HCT116 (cell line): ENCODE results near the gene TIMP3. TPM values are rescaled to one million over a fixed set of nuclear protein-coding genes. Genes with fewer than 3 reads are reported as not detected.

Source experiments
- ATAC-seq: fragments of 200-7000 bp; cut with Tn5 transposase; 2 replicates; pipeline ENCODE4 v1.9.1; 2020; ENCODE audit warnings: mild to moderate bottlenecking, moderate library complexity
- BruUV-seq: library from RNA; stranded (reverse); fragments of 400-500 nt; replicated peaks from 2 replicates; lab custom pipeline; 2021; lab: Mats Ljungman, UMichigan
- CTCF ChIA-PET: fragments of 300-600 bp; sonication (Branson Sonifier 250); formaldehyde crosslinking; loops from one replicate; lab custom pipeline; 2021; ENCODE audit warnings: antibody characterized with exemption; lab: Charles Lee
- POLR2A ChIA-PET: fragments of 300-600, 350-600 bp; sonication (Branson Sonifier 250); formaldehyde crosslinking; loops from one replicate; lab custom pipeline; 2021; ENCODE audit warnings: antibody characterized with exemption; lab: Charles Lee
- RAD21 ChIA-PET, 2 experiments: fragments of 300-600 bp; sonication (Branson Sonifier 250); formaldehyde crosslinking; loops; one replicate each; lab custom pipeline; 2023; ENCODE audit warnings: low total read pairs in 2 of 2; ENCODE audit not compliant: uncharacterized antibody in 2 of 2, unreplicated experiment in 2 of 2, low non-redundant PET in 1 of 2; lab: Charles Lee
- DNase-seq: peaks from one replicate; pipeline ENCODE4 v3.0.0-alpha.2; 2010; ENCODE audit warnings: low read depth, low spot score
- H2AFZ ChIP-seq: fragments of 200-600 bp; shearing (Covaris generic), sonication (generic); 2 replicates; pipeline ENCODE4 v1.6.1; 2017; ENCODE audit warnings: low read depth, mixed run types, mixed read lengths, antibody characterized with exemption, low read length; ENCODE audit not compliant: poor library complexity, severe bottlenecking
- H3K27ac ChIP-seq: 2 replicates; pipeline ENCODE4 v1.5.1; 2012; ENCODE audit warnings: low read depth, low read length
- H3K27me3 ChIP-seq: fragments of 200-600 bp; sonication (generic); 2 replicates; pipeline ENCODE4 v1.6.1; 2016; ENCODE audit warnings: mixed run types, low read length, mixed read lengths; ENCODE audit not compliant: insufficient read depth
- H3K36me3 ChIP-seq, 2 experiments: fragments of 200-500 bp in 1 of 2; fragments of 200-600 bp in 1 of 2; sonication (Bioruptor generic) in 1 of 2; sonication (generic) in 1 of 2; 2 replicates each; pipeline versions ENCODE4 v1.5.1 to v1.6.1; 2014 to 2016; ENCODE audit warnings: low read length in 2 of 2, inconsistent platforms in 1 of 2, mixed read lengths in 1 of 2, mixed run types in 1 of 2; ENCODE audit not compliant: insufficient read depth in 2 of 2, control insufficient read depth in 1 of 2
- H3K4me1 ChIP-seq, 2 experiments: fragments of 200-600 bp in 1 of 2; sonication (generic) in 1 of 2; 2 replicates each; pipeline versions ENCODE4 v1.5.1 to v1.6.1; 2012 to 2017; ENCODE audit warnings: low read length in 2 of 2, inconsistent platforms in 1 of 2, mild to moderate bottlenecking in 1 of 2, mixed read lengths in 1 of 2, mixed run types in 1 of 2, moderate library complexity in 1 of 2; ENCODE audit not compliant: insufficient read depth in 2 of 2, control insufficient read depth in 1 of 2
- H3K4me2 ChIP-seq: fragments of 200-600 bp; sonication (generic); 2 replicates; pipeline ENCODE4 v1.6.1; 2017; ENCODE audit warnings: mixed run types, low read length, mixed read lengths
- H3K4me3 ChIP-seq, 2 experiments: fragments of 200-600 bp in 1 of 2; sonication (generic) in 1 of 2; replicated peaks in 1 of 2; 2 replicates each; pipeline ENCODE4 v1.5.1; 2011 to 2016; ENCODE audit warnings: low read length in 2 of 2, control low read depth in 1 of 2, low read depth in 1 of 2, mild to moderate bottlenecking in 1 of 2, mixed read lengths in 1 of 2, mixed run types in 1 of 2
- H3K79me2 ChIP-seq: fragments of 200-600 bp; sonication (generic); 2 replicates; pipeline ENCODE4 v1.6.1; 2017; ENCODE audit warnings: mild to moderate bottlenecking, mixed run types, low read length, moderate library complexity, mixed read lengths; ENCODE audit not compliant: insufficient read depth
- H3K9ac ChIP-seq: fragments of 200-600 bp; sonication (generic); 2 replicates; pipeline ENCODE4 v1.6.1; 2016; ENCODE audit warnings: low read length, mixed read lengths
- H3K9me2 ChIP-seq: fragments of 200-600 bp; sonication (generic), shearing (Covaris generic); 2 replicates; pipeline ENCODE4 v1.6.1; 2017; ENCODE audit warnings: mixed run types, mild to moderate bottlenecking, moderate library complexity; ENCODE audit not compliant: insufficient read depth
- H3K9me3 ChIP-seq, 2 experiments: fragments of 200-500 bp in 1 of 2; fragments of 200-600 bp in 1 of 2; sonication (Bioruptor generic) in 1 of 2; sonication (generic) in 1 of 2; 2 replicates each; pipeline ENCODE4 v1.6.1; 2014 to 2017; ENCODE audit warnings: low read length in 2 of 2, mixed read lengths in 2 of 2, inconsistent platforms in 1 of 2, low read depth in 1 of 2, mild to moderate bottlenecking in 1 of 2, mixed run types in 1 of 2, moderate library complexity in 1 of 2; ENCODE audit not compliant: control insufficient read depth in 1 of 2, insufficient read depth in 1 of 2
- H4K20me1 ChIP-seq: fragments of 200-600 bp; sonication (generic), shearing (Covaris generic); 2 replicates; pipeline ENCODE4 v1.6.1; 2017; ENCODE audit warnings: mixed run types, mild to moderate bottlenecking, moderate library complexity; ENCODE audit not compliant: insufficient read depth
- CBX3 ChIP-seq: IDR thresholded peaks from 2 replicates; pipeline ENCODE4 v1.6.1; 2012; ENCODE audit warnings: low read depth
- FOSL1 ChIP-seq: IDR thresholded peaks from 2 replicates; pipeline ENCODE4 v1.6.1; 2012; ENCODE audit warnings: low read depth
- JUND ChIP-seq: IDR thresholded peaks from 2 replicates; pipeline ENCODE4 v1.6.1; 2012
- SIN3A ChIP-seq: IDR thresholded peaks from 2 replicates; pipeline ENCODE4 v1.6.1; 2012; ENCODE audit warnings: low read depth
- intact Hi-C: fragments of 100-400 bp; cut with micrococcal nuclease; formaldehyde crosslinking; loops from 2 replicates; pipeline ENCODE4 v1.10.0; 2022
- total RNA-seq: library from RNA; stranded (reverse); gene quantifications from one replicate; pipeline ENCODE4 v1.2.1, GENCODE V29; 2021; ENCODE audit not compliant: unreplicated experiment
- TF ChIP-seq, protein P1 (sequence below): IDR thresholded peaks from 2 replicates; pipeline ENCODE4 v1.6.1; 2011; ENCODE audit warnings: mild to moderate bottlenecking, low read length, moderate library complexity; ENCODE audit not compliant: insufficient replicate concordance; ENCODE audit errors: extremely low read depth
- TF ChIP-seq, protein P2 (sequence below), 3 experiments: fragments of 200-600 bp in 1 of 3; sonication (generic) in 1 of 3; IDR thresholded peaks in 2 of 3; conservative IDR thresholded peaks in 1 of 3; 2 replicates each; pipeline ENCODE4 v1.5.1; 2012 to 2017; ENCODE audit warnings: low read depth in 2 of 3, low read length in 2 of 3, antibody characterized with exemption in 1 of 3, borderline replicate concordance in 1 of 3, control low read depth in 1 of 3, mild to moderate bottlenecking in 1 of 3, mixed read lengths in 1 of 3, mixed run types in 1 of 3, moderate library complexity in 1 of 3; ENCODE audit not compliant: insufficient read depth in 1 of 3
- TF ChIP-seq, protein P3 (sequence below): IDR thresholded peaks from 2 replicates; pipeline ENCODE4 v1.6.1; 2012
- TF ChIP-seq, protein P4 (sequence below): IDR thresholded peaks from 2 replicates; pipeline ENCODE4 v1.6.1; 2012

The TIMP3 gene
- total RNA-seq, 1 experiment from 2014 or later, result 2.2 TPM

DNA sequence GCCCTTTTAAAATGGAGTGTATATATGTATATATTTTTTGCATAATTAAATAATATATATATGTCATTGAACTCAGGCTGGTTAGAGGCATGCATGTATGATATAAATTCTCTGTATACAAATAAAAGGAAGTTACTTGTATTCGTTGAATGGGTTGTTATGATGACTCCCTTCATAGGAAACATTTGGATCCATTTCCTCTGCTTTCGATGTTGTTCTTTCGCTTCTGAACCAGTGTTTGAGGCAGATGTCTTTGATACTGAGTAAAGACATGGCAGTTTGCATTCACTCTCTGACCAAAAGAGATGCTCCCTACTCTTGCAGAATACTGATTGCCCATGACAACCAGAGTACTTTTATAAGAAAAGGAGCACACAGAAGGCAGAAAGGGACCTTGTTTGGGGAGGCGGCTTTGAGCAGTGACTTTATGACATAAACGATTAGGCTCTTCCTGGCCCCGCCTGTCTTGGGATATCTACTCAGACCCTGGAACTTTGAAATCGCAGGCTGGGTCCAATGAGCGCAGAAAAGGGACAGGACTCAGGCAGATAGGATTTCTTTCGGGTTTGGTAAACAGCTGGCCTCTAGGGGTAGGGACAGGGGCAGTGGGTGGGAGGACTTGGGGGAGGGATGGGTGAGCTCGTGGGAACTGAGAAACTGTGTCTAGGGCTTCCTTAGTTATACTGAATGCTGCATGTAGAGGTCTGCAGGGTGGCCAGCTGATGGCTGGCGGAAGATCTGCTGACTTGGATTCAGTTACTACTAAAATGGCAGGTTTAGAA is 23.2 kb downstream of the TIMP3 start:
- Histone ChIP-seq H3K27ac (no peak overlapping the region), H3K4me3 (no peak overlapping the region), H4K20me1 (no peaks in the 10 kb centered on the region), H3K27me3 (no peaks in the 10 kb centered on the region; the same call in 1 of the 2 replicates), H3K4me1 (no peaks in the 10 kb centered on the region), H3K4me2 (no peak overlapping the region), H2AFZ (no peak overlapping the region), H3K79me2 (no peaks in the 10 kb centered on the region)
- BruUV-seq, result no TSS peak
- CTCF ChIA-PET, result no interaction called here
- POLR2A ChIA-PET, result interaction anchor here (0.7 kb wide), 3 partner anchors 13 to 663 kb away, joined by 3 to 5 read pairs (median 5); no protein-coding TSS in a partner anchor
- RAD21 ChIA-PET, result no interaction called here
- no peak for ATAC-seq
- TF ChIP-seq, protein P1, sequence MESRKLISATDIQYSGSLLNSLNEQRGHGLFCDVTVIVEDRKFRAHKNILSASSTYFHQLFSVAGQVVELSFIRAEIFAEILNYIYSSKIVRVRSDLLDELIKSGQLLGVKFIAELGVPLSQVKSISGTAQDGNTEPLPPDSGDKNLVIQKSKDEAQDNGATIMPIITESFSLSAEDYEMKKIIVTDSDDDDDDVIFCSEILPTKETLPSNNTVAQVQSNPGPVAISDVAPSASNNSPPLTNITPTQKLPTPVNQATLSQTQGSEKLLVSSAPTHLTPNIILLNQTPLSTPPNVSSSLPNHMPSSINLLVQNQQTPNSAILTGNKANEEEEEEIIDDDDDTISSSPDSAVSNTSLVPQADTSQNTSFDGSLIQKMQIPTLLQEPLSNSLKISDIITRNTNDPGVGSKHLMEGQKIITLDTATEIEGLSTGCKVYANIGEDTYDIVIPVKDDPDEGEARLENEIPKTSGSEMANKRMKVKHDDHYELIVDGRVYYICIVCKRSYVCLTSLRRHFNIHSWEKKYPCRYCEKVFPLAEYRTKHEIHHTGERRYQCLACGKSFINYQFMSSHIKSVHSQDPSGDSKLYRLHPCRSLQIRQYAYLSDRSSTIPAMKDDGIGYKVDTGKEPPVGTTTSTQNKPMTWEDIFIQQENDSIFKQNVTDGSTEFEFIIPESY, result no peak
- TF ChIP-seq, protein P2, sequence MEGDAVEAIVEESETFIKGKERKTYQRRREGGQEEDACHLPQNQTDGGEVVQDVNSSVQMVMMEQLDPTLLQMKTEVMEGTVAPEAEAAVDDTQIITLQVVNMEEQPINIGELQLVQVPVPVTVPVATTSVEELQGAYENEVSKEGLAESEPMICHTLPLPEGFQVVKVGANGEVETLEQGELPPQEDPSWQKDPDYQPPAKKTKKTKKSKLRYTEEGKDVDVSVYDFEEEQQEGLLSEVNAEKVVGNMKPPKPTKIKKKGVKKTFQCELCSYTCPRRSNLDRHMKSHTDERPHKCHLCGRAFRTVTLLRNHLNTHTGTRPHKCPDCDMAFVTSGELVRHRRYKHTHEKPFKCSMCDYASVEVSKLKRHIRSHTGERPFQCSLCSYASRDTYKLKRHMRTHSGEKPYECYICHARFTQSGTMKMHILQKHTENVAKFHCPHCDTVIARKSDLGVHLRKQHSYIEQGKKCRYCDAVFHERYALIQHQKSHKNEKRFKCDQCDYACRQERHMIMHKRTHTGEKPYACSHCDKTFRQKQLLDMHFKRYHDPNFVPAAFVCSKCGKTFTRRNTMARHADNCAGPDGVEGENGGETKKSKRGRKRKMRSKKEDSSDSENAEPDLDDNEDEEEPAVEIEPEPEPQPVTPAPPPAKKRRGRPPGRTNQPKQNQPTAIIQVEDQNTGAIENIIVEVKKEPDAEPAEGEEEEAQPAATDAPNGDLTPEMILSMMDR (IDR thresholded peaks at IDR 0.05 in 2 of 3, conservative IDR thresholded peaks at IDR 0.05 in 1 of 3; ENCODE audit: borderline replicate concordance in 1 of 3, insufficient read depth in 1 of 3, low read depth in 2 of 3, low read length in 2 of 3), result no peak
- TF ChIP-seq, protein P3, sequence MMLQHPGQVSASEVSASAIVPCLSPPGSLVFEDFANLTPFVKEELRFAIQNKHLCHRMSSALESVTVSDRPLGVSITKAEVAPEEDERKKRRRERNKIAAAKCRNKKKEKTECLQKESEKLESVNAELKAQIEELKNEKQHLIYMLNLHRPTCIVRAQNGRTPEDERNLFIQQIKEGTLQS, result no peak
- TF ChIP-seq SIN3A (no peak), JUND (no peak), FOSL1 (no peak), CBX3 (no peak)
- TF ChIP-seq, protein P4, sequence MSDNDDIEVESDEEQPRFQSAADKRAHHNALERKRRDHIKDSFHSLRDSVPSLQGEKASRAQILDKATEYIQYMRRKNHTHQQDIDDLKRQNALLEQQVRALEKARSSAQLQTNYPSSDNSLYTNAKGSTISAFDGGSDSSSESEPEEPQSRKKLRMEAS, result no peak
- TF ChIP-seq, all 23 proteins: peak for 0
- Histone ChIP-seq H3K9me2 (no peaks in the 10 kb centered on the region), H3K9ac (no peak overlapping the region), H3K36me3 (no peaks in the 10 kb centered on the region), H3K9me3 (no peaks in the 10 kb centered on the region)
- no peak for DNase-seq
- intact Hi-C loops, result no loop called here
